WI38 (cell line): ENCODE data around the gene TNK1.
A peak's percentile ranks its signal among the peaks of the same experiment; 100 is the strongest.

ENCODE experiments used
- H3K4me3 ChIP-seq: 2 replicates; pipeline ENCODE4 v1.5.1; 2011; ENCODE audit warnings: low read depth, mild to moderate bottlenecking, control low read depth, low read length
- CTCF ChIP-seq: IDR thresholded peaks from 2 replicates; pipeline ENCODE4 v1.5.1; 2012; ENCODE audit warnings: low read depth, mild to moderate bottlenecking, control low read depth, low read length

Gene TNK1

DNA sequence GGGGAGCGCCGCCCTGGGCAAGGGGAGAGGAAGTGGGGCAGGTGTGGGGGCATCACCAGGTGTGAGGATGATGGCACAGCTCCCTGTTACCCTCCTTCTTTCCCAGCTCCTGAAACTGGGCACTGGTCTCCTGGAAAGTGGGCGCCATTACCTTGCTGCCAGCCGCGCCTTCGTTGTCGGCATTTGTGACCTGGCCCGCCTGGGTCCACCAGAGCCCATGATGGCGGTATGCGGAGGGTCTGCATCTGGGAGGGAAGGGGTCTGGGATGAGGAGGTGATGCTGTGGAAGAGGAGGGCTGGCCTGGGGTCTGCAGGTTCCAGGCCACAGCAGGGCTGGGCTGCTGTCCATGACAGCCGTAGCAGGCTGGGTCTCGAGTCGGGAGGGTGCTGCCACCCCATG, 39.0 kb upstream of the TNK1 start:
- no peak overlapping the region for H3K4me3 ChIP-seq
- TF ChIP-seq CTCF = no peak

- no peak for TF ChIP-seq CTCF
Observed at GRCh38 chr17:7343250-7343649, 37.6 kb upstream of the TNK1 start.

GRCh38 chr17:7346761-7347614, 33.9 kb upstream of the TNK1 start:
- H3K4me3 ChIP-seq = no peak overlapping the region
- no peak for TF ChIP-seq CTCF

More at GRCh38 chr17:7343250-7343649, 37.6 kb upstream of the TNK1 start:
- H3K4me3 ChIP-seq = no peak overlapping the region

GRCh38 chr17:7347630-7348477, 33.0 kb upstream of the TNK1 start:
- TF ChIP-seq CTCF = no peak
- H3K4me3 ChIP-seq = no peak overlapping the region

GRCh38 chr17:7348478-7349242, 32.2 kb upstream of the TNK1 start:
- no peak overlapping the region for H3K4me3 ChIP-seq
- no peak for TF ChIP-seq CTCF

- TF ChIP-seq CTCF = no peak; the same call in 1 of the 2 replicates
- peak within 1 kb of the TSS; percentile 91 for H3K4me3 ChIP-seq
Observed at GRCh38 chr17:7351665-7352502, 29.0 kb upstream of the TNK1 start, which contains the start of gene KCTD11. Gene KCTD11 (plus strand): TSS chr17:7352162.
